ENCODE measurements around the gene MSI2. TPM values are rescaled to one million over a fixed set of nuclear protein-coding genes. Genes with fewer than 3 reads are reported as not detected.

The MSI2 gene
- total and polyA plus RNA-seq, 2 donors (not counting 3 experiments of a cell fraction or from before 2014, with no cell fraction given) = 20.9 to 59.3 TPM

DNA sequence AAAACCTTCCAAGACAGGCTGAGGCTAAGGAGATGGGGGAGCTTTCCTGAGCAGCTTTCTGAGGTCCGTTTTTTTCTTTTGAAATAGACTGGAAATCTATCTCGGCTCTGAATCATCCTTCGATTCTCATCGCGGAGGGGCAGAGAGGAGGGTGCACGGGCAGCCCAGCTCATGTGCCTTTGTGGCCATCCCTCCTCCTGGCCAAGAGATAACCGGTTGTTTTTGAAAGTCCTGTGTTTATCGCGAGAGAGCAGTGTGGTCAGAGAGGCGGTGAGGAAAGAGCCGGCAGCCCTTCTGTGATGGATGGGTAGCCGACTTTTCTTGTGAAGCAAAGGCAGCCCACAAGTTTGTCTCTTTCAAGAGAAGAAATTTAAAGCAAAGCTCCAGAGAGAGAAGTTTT, 297.2 kb downstream of the MSI2 start:
- Histone ChIP-seq H3K9me1 (replicated peaks; ENCODE audit: control insufficient read depth, extremely low read depth, insufficient read depth, low read length) (no peaks in the 10 kb centered on the region), H3K27ac (ENCODE audit: insufficient read depth, low read depth, low read length) (no peak overlapping the region), H3K27me3 (ENCODE audit: control insufficient read depth in 2 of 2, insufficient read depth in 2 of 2, low read length in 2 of 2) (no peaks in the 10 kb centered on the region), H3K9ac (replicated peaks; ENCODE audit: extremely low read depth, insufficient read depth, low read length) (no peak overlapping the region), H4K20me1 (replicated peaks; ENCODE audit: control insufficient read depth, extremely low read depth, insufficient read depth, low read length) (no peaks in the 10 kb centered on the region), H3K9me3 (replicated peaks; ENCODE audit: control insufficient read depth, insufficient read depth, low read length) (no peaks in the 10 kb centered on the region), H3K4me2 (ENCODE audit: insufficient read depth, low read length) (no peak overlapping the region), H3K4me3 (replicated peaks in 1 of 3; ENCODE audit: insufficient read depth in 1 of 3, low read depth in 1 of 3, low read length in 3 of 3) (no peak overlapping the region), H3K36me3 (ENCODE audit: control insufficient read depth in 2 of 2, extremely low read depth in 1 of 2, insufficient read depth in 2 of 2, low read length in 2 of 2) (no peaks in the 10 kb centered on the region), H3K79me2 (ENCODE audit: control insufficient read depth, insufficient read depth, low read length) (no peaks in the 10 kb centered on the region), H3K4me1 (ENCODE audit: control insufficient read depth, extremely low read depth, insufficient read depth, low read length) (no peaks in the 10 kb centered on the region), H2AFZ (ENCODE audit: low read depth, low read length) (no peak overlapping the region)
- ChIA-PET CTCF (interaction anchor here (1.3 to 2.4 kb wide), 2 partner anchors 118 to 311 kb away, joined by 4 to 8 read pairs; no protein-coding TSS in a partner anchor), POLR2A (no interaction called here)
- intact Hi-C loops (cut with micrococcal nuclease) (no loop called here), dilution Hi-C loops (cut with MboI; ENCODE audit: extremely low pct_ligation_motif_present, low sequenced_read_pairs) (no loop called here)
- DNase-seq (ENCODE audit: low read depth, low spot score) (no peak), FAIRE-seq (no peak)
- no TSS peak for BruUV-seq (replicated peaks)
- TF ChIP-seq JUN (IDR thresholded peaks at IDR 0.05; ENCODE audit: borderline replicate concordance, insufficient read depth, insufficient read length, low read depth) = no peak
- TF ChIP-seq POLR2AphosphoS5 (IDR thresholded peaks at IDR 0.05; ENCODE audit: insufficient read depth, low read depth, low read length) = no peak
- TF ChIP-seq POLR2A (IDR thresholded peaks at IDR 0.05; ENCODE audit: low read depth, low read length) = no peak
- TF ChIP-seq, protein P1, sequence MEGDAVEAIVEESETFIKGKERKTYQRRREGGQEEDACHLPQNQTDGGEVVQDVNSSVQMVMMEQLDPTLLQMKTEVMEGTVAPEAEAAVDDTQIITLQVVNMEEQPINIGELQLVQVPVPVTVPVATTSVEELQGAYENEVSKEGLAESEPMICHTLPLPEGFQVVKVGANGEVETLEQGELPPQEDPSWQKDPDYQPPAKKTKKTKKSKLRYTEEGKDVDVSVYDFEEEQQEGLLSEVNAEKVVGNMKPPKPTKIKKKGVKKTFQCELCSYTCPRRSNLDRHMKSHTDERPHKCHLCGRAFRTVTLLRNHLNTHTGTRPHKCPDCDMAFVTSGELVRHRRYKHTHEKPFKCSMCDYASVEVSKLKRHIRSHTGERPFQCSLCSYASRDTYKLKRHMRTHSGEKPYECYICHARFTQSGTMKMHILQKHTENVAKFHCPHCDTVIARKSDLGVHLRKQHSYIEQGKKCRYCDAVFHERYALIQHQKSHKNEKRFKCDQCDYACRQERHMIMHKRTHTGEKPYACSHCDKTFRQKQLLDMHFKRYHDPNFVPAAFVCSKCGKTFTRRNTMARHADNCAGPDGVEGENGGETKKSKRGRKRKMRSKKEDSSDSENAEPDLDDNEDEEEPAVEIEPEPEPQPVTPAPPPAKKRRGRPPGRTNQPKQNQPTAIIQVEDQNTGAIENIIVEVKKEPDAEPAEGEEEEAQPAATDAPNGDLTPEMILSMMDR (IDR thresholded peaks at IDR 0.05; ENCODE audit: extremely low read depth in 1 of 2, insufficient read depth in 1 of 2, low read depth in 1 of 2, low read length in 2 of 2) = no peak
- TF ChIP-seq MYC (IDR thresholded peaks at IDR 0.05; ENCODE audit: low read depth, low read length) = no peak
- no peak for TF ChIP-seq EZH2 (IDR thresholded peaks at IDR 0.05; ENCODE audit: borderline replicate concordance, low read depth, low read length, severe bottlenecking)
- TF ChIP-seq, protein P2, sequence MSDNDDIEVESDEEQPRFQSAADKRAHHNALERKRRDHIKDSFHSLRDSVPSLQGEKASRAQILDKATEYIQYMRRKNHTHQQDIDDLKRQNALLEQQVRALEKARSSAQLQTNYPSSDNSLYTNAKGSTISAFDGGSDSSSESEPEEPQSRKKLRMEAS (IDR thresholded peaks at IDR 0.05; ENCODE audit: insufficient read depth, insufficient read length) = no peak
- TF ChIP-seq GATA2 (IDR thresholded peaks at IDR 0.05; ENCODE audit: insufficient read depth, insufficient read length, low read depth, low read length) = no peak
- no peak for TF ChIP-seq FOS (IDR thresholded peaks at IDR 0.05; ENCODE audit: borderline replicate concordance, insufficient read depth, low read length)

Measured in endothelial cell of umbilical vein (primary cell).